Activated T-helper 2 cell treated with anti-CD3 and anti-CD28 coated beads, Interferon-gamma antibody, Interleukin-2, Interleukin-4, amounts not matched to agents 10 μg/mL and 5 μg/mL and 100 μg/mL, durations not matched to agents 14 hours and 24 hours and 36 hours (primary cell): Measurements from ENCODE around the gene NELFE. TPM values are rescaled to one million over a fixed set of nuclear protein-coding genes. Genes with fewer than 3 reads are reported as not detected.
"Not testable (repeated sequence)": the region's sequence is repeated elsewhere in the genome, so short reads cannot be mapped to it uniquely, and the experiment has no call there.

Source experiments
- DNase-seq: peaks from one replicate; pipeline ENCODE4 v3.0.0; 2021; ENCODE audit warnings: low spot score
- H3K27ac Mint-ChIP-seq: one replicate; pipeline ENCODE4 v1.8.0; 2021; ENCODE audit warnings: mixed read lengths
- H3K27me3 Mint-ChIP-seq: one replicate; pipeline ENCODE4 v1.8.0; 2021; ENCODE audit warnings: low read depth, mixed read lengths
- H3K36me3 Mint-ChIP-seq: one replicate; pipeline ENCODE4 v1.8.0; 2021; ENCODE audit warnings: low read depth, mixed read lengths
- H3K4me1 Mint-ChIP-seq: one replicate; pipeline ENCODE4 v1.8.0; 2021; ENCODE audit warnings: low read depth, mixed read lengths
- H3K4me3 Mint-ChIP-seq: one replicate; pipeline ENCODE4 v1.8.0; 2021; ENCODE audit warnings: low read depth, mild to moderate bottlenecking, moderate library complexity, mixed read lengths
- H3K9me3 Mint-ChIP-seq: one replicate; pipeline ENCODE4 v1.8.0; 2021; ENCODE audit warnings: mixed read lengths
- intact Hi-C: fragments of 100-400 bp; cut with micrococcal nuclease; formaldehyde crosslinking; loops from one replicate; pipeline ENCODE4 v1.15.1; 2023
- total RNA-seq: library from RNA; stranded (reverse); gene quantifications from 2 replicates; pipeline ENCODE4 v1.2.3, GENCODE V29; 2022

NELFE gene
- total RNA-seq, 1 donor from 2014 or later, result 81.2 TPM

GRCh38 chr6:31935823-31936222 lies 22.9 kb downstream of the NELFE start:
- no peak overlapping the region for H3K4me3 Mint-ChIP-seq
- H3K36me3 Mint-ChIP-seq, result no peaks in the 10 kb centered on the region
- H3K27ac Mint-ChIP-seq, result no peak overlapping the region
- no peaks in the 10 kb centered on the region for H3K9me3 Mint-ChIP-seq
- no peaks in the 10 kb centered on the region for H3K4me1 Mint-ChIP-seq
- DNase-seq, result no peak
- intact Hi-C loops, result no loop called here
- H3K27me3 Mint-ChIP-seq, result no peaks in the 10 kb centered on the region

- Mint-ChIP-seq H3K4me3 (no peak overlapping the region), H3K36me3 (no peaks in the 10 kb centered on the region), H3K27ac (no peak overlapping the region), H3K4me1 (no peaks in the 10 kb centered on the region), H3K9me3 (no peaks in the 10 kb centered on the region), H3K27me3 (no peaks in the 10 kb centered on the region)
- DNase-seq, result no peak
- intact Hi-C loops, result no loop called here
Measured at GRCh38 chr6:31935021-31935420, 23.8 kb downstream of the NELFE start.

GRCh38 chr6:31933537-31933936 lies 25.2 kb downstream of the NELFE start:
- intact Hi-C loops, result no loop called here
- Mint-ChIP-seq H3K4me3 (no peak overlapping the region), H3K27me3 (no peaks in the 10 kb centered on the region), H3K27ac (no peak overlapping the region), H3K36me3 (no peaks in the 10 kb centered on the region), H3K9me3 (no peaks in the 10 kb centered on the region), H3K4me1 (no peaks in the 10 kb centered on the region)
- DNase-seq, result no peak

- H3K4me3 Mint-ChIP-seq, intact Hi-C loops, H3K27ac Mint-ChIP-seq, H3K9me3 Mint-ChIP-seq, H3K27me3 Mint-ChIP-seq, DNase-seq, H3K36me3 Mint-ChIP-seq, H3K4me1 Mint-ChIP-seq: not testable (repeated sequence)
Measured at GRCh38 chr6:31932137-31932536, 26.6 kb downstream of the NELFE start.

GRCh38 chr6:31930962-31931361 lies 27.8 kb downstream of the NELFE start:
- no peaks in the 10 kb centered on the region for H3K36me3 Mint-ChIP-seq
- DNase-seq, result no peak
- no peak overlapping the region for H3K4me3 Mint-ChIP-seq
- intact Hi-C loops, result no loop called here
- peaks cover 3% of the 10 kb centered on the region for H3K27me3 Mint-ChIP-seq
- H3K4me1 Mint-ChIP-seq, result no peaks in the 10 kb centered on the region
- H3K27ac Mint-ChIP-seq, result no peak overlapping the region
- H3K9me3 Mint-ChIP-seq, result no peaks in the 10 kb centered on the region

GRCh38 chr6:31928672-31928939 lies 30.2 kb downstream of the NELFE start:
- no peak overlapping the region for H3K4me3 Mint-ChIP-seq
- no peaks in the 10 kb centered on the region for H3K4me1 Mint-ChIP-seq
- no peak overlapping the region for H3K27ac Mint-ChIP-seq
- DNase-seq, result no peak
- H3K36me3 Mint-ChIP-seq, result no peaks in the 10 kb centered on the region
- no peaks in the 10 kb centered on the region for H3K9me3 Mint-ChIP-seq
- peaks cover 3% of the 10 kb centered on the region for H3K27me3 Mint-ChIP-seq
- intact Hi-C loops, result no loop called here

- Mint-ChIP-seq H3K4me1 (no peaks in the 10 kb centered on the region), H3K27me3 (peaks cover 3% of the 10 kb centered on the region), H3K27ac (no peak overlapping the region), H3K36me3 (no peaks in the 10 kb centered on the region), H3K4me3 (no peak overlapping the region), H3K9me3 (no peaks in the 10 kb centered on the region)
- no peak for DNase-seq
- intact Hi-C loops, result no loop called here
Measured at GRCh38 chr6:31927863-31928671, 30.7 kb downstream of the NELFE start.

- H3K36me3 Mint-ChIP-seq, result no peaks in the 10 kb centered on the region
- H3K27me3 Mint-ChIP-seq, result peaks cover 3% of the 10 kb centered on the region
- H3K9me3 Mint-ChIP-seq, result no peaks in the 10 kb centered on the region
- no peak within 1 kb of the TSS for H3K4me3 Mint-ChIP-seq
- H3K27ac Mint-ChIP-seq, result no peak within 1 kb of the TSS
- intact Hi-C loops, result no loop called here
- DNase-seq, result no peak
- H3K4me1 Mint-ChIP-seq, result no peaks in the 10 kb centered on the region
Measured at GRCh38 chr6:31927242-31927862, 31.4 kb downstream of the NELFE start, which contains the start of gene C2. Gene C2 (plus strand): TSS chr6:31927717. CDS start chr6:31927753, 36 bp downstream.

GRCh38 chr6:31922942-31923341 lies 35.8 kb downstream of the NELFE start:
- Mint-ChIP-seq H3K4me3 (no peak overlapping the region), H3K4me1 (no peaks in the 10 kb centered on the region), H3K27ac (no peak overlapping the region), H3K36me3 (no peaks in the 10 kb centered on the region), H3K27me3 (peaks cover 2% of the 10 kb centered on the region), H3K9me3 (no peaks in the 10 kb centered on the region)
- intact Hi-C loops, result no loop called here
- no peak for DNase-seq

GRCh38 chr6:31920811-31921210 lies 38.0 kb downstream of the NELFE start:
- H3K36me3 Mint-ChIP-seq, result no peaks in the 10 kb centered on the region
- no peak for DNase-seq
- no peaks in the 10 kb centered on the region for H3K9me3 Mint-ChIP-seq
- intact Hi-C loops, result no loop called here
- no peaks in the 10 kb centered on the region for H3K27me3 Mint-ChIP-seq
- no peaks in the 10 kb centered on the region for H3K4me1 Mint-ChIP-seq
- no peak overlapping the region for H3K27ac Mint-ChIP-seq
- H3K4me3 Mint-ChIP-seq, result no peak overlapping the region

- Mint-ChIP-seq H3K36me3 (no peaks in the 10 kb centered on the region), H3K9me3 (no peaks in the 10 kb centered on the region)
- intact Hi-C loops, result no loop called here
Measured at GRCh38 chr6:31919624-31920303, 39.0 kb downstream of the NELFE start.

GRCh38 chr6:31918069-31918720 lies 40.6 kb downstream of the NELFE start:
- Mint-ChIP-seq H3K9me3 (no peaks in the 10 kb centered on the region), H3K4me1 (no peaks in the 10 kb centered on the region), H3K4me3 (no peak overlapping the region), H3K27me3 (no peaks in the 10 kb centered on the region), H3K27ac (no peak overlapping the region), H3K36me3 (no peaks in the 10 kb centered on the region)
- intact Hi-C loops, result no loop called here
- DNase-seq, result no peak

More at GRCh38 chr6:31919624-31920303, 39.0 kb downstream of the NELFE start:
- H3K27ac Mint-ChIP-seq, result no peak overlapping the region
- H3K4me1 Mint-ChIP-seq, result no peaks in the 10 kb centered on the region
- no peak overlapping the region for H3K4me3 Mint-ChIP-seq
- DNase-seq, result no peak
- no peaks in the 10 kb centered on the region for H3K27me3 Mint-ChIP-seq

- Mint-ChIP-seq H3K9me3 (no peaks in the 10 kb centered on the region), H3K36me3 (no peaks in the 10 kb centered on the region), H3K4me1 (peaks cover 2% of the 10 kb centered on the region), H3K4me3 (no peak overlapping the region), H3K27ac (no peak overlapping the region), H3K27me3 (no peaks in the 10 kb centered on the region)
- no peak for DNase-seq
- intact Hi-C loops, result no loop called here
Measured at GRCh38 chr6:31915756-31916155, 43.0 kb downstream of the NELFE start.
